Heart right ventricle (tissue), 16 donors: ENCODE data around the gene FAM229A. TPM values are rescaled to one million over a fixed set of nuclear protein-coding genes. Genes with fewer than 3 reads are reported as not detected.

Experiments used
- ATAC-seq, 8 donors: fragments of 200-7000 bp; cut with Tn5 transposase; one replicate each; pipeline ENCODE4 v1.9.1; 2020; ENCODE audit warnings: mild to moderate bottlenecking in 8 of 8, moderate library complexity in 8 of 8, moderate number of reproducible peaks in 1 of 8
- DNase-seq, 2 donors: peaks; one replicate each; pipeline ENCODE4 v3.0.0-alpha.2; 2020
- H3K27ac ChIP-seq, 10 donors: fragments of 200-600 bp; sonication (generic) in 2 of 10; one replicate each; pipeline versions ENCODE4 v1.5.0 to v1.8.0; 2020 to 2022; ENCODE audit warnings: mild to moderate bottlenecking in 3 of 10
- H3K27me3 ChIP-seq, 7 donors: fragments of 200-600 bp; one replicate each; pipeline ENCODE4 v1.8.0; 2021 to 2022; ENCODE audit warnings: mild to moderate bottlenecking in 2 of 7
- H3K36me3 ChIP-seq, 9 donors: fragments of 200-600 bp; sonication (generic) in 1 of 9; one replicate each; pipeline versions ENCODE4 v1.5.0 to v1.8.0; 2020 to 2022; ENCODE audit warnings: mild to moderate bottlenecking in 2 of 9
- H3K4me1 ChIP-seq, 9 donors: fragments of 200-600 bp; sonication (generic) in 1 of 9; one replicate each; pipeline versions ENCODE4 v1.5.0 to v1.8.0; 2020 to 2022; ENCODE audit warnings: mild to moderate bottlenecking in 4 of 9
- H3K4me3 ChIP-seq, 10 donors: fragments of 200-600 bp; sonication (generic) in 2 of 10; one replicate each; pipeline versions ENCODE4 v1.5.0 to v1.8.0; 2020 to 2022; ENCODE audit warnings: mild to moderate bottlenecking in 7 of 10, moderate library complexity in 2 of 10
- H3K9me3 ChIP-seq, 11 donors: fragments of 200-600 bp in 10 of 11; sonication (generic) in 2 of 11; one replicate each; pipeline versions ENCODE4 v1.5.0 to v1.8.0; 2013 to 2022; ENCODE audit warnings: mild to moderate bottlenecking in 2 of 11, control low read depth in 1 of 11, moderate library complexity in 1 of 11
- WGBS, 2 donors: extraction: QIAGEN DNeasy Blood & Tissue Kit; methylation state at CpG; one replicate each; pipeline ENCODE4 v1.1.7; 2013; ENCODE audit warnings: inconsistent platforms in 1 of 2; 5-methylcytosine and 5-hydroxymethylcytosine counted together
- intact Hi-C, 10 donors: fragments of 100-400 bp; cut with DNase I; formaldehyde crosslinking; loops; one replicate each; pipeline versions ENCODE4 v1.11.1 to v1.14.2; 2022
- polyA plus RNA-seq, 2 donors: library from polyadenylated mRNA; stranded (reverse); fragments of 200-250 nt; gene quantifications; one replicate each; pipeline ENCODE4 v1.2.3, GENCODE V29; 2013
- total RNA-seq, 10 donors: library from RNA; stranded (reverse); fragmentation: NEBNext Ultra II Directional in 3 of 10; extraction: Animal tissue kit (Norgen Biotek cat#: 25700) in 3 of 10; gene quantifications; one replicate each; pipeline versions ENCODE4 v1.2.1 to v1.2.4, GENCODE V29; 2021 to 2023
- TF ChIP-seq, protein P1 (sequence below), 9 donors: fragments of 200-600 bp; sonication (generic) in 2 of 9; IDR thresholded peaks; one replicate each; pipeline versions ENCODE4 v1.5.0 to v1.8.0; 2021 to 2022; ENCODE audit warnings: antibody characterized with exemption in 9 of 9, mild to moderate bottlenecking in 5 of 9, moderate library complexity in 1 of 9
- donor health status: Arrhythmogenic right ventricular cardiomyopathy.
- donor health status: ischemic (EF 13 %, LVEDD 7.1; RV severe dilation, severe dysfunction).
- donor health status: healthy with polysubstance abuse.
- donor health status: DM: no; HTN: yes; CAD: no.
- donor health status: DM: no; HTN: no; CAD: no.
- donor health status: ischemic (EF 25% LVEDD 6.9; RV normal size, moderate dysfunction).
- donor health status: ischemic (EF 25% LVEDD 5.7; RV mildly dilated, moderate dysfunction).
- donor health status: healthy.
- donor health status: DM: yes; HTN: yes; CAD: no.
- donor health status: Ischemic cardiomyopathy.
- donor health status: ischemic (EF 35%, LVEDD 5.7; RV mildly dilated, moderate dysfunction).
- donor health status: nonischemic (EF 11% LVEDD 7.7; RV severe dilation, severe dysfunction).
- donor health status: DM: yes; HTN: yes; CAD: no.
- donor health status: PGD.
- donor health status: ischemic (EF 29% LVEDD 5.4; RV normal size, mild dysfunction).
- donor health status: nonischemic (EF 23%, LVEDD 6.1; RV moderate dilation, normal function).

FAM229A gene
- total and polyA plus RNA-seq, 12 donors: 0.93 to 13.4 (median 2.3) TPM

DNA sequence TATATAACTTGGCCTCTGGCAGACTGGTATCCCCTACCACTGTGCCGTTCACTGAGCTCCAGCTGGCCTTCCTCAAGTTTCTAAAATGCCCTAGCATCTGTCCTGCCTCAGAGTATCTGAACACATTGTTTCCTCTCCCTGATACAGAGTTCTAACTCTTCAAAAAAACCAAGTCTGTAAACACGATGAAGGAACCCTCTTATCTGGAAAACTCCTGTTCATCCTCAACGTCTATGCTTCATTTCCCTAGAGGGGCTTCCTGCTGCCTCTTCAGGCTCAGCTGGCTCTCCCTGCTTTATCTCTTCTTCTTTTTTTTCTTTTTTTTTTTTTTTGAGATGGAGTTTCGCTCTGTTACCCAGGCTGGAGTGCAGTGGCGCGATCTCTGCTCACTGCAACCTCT lies 26.4 kb upstream of the FAM229A start:
- WGBS, 2 donors: 61 to 70% methylated on average over 6 of the region's 6 CpGs
- Histone ChIP-seq H3K9me3 (no peaks in the 10 kb centered on the region), H3K27me3 (no peaks in the 10 kb centered on the region), H3K36me3 (peaks cover 0 to 98% (median 34%) of the 10 kb centered on the region in 9 donors), H3K27ac (no peak overlapping the region), H3K4me3 (no peak overlapping the region), H3K4me1 (peaks cover 7 to 46% (median 33%) of the 10 kb centered on the region in 9 donors)
- ATAC-seq: no peak
- DNase-seq: no peak
- TF ChIP-seq, protein P1, sequence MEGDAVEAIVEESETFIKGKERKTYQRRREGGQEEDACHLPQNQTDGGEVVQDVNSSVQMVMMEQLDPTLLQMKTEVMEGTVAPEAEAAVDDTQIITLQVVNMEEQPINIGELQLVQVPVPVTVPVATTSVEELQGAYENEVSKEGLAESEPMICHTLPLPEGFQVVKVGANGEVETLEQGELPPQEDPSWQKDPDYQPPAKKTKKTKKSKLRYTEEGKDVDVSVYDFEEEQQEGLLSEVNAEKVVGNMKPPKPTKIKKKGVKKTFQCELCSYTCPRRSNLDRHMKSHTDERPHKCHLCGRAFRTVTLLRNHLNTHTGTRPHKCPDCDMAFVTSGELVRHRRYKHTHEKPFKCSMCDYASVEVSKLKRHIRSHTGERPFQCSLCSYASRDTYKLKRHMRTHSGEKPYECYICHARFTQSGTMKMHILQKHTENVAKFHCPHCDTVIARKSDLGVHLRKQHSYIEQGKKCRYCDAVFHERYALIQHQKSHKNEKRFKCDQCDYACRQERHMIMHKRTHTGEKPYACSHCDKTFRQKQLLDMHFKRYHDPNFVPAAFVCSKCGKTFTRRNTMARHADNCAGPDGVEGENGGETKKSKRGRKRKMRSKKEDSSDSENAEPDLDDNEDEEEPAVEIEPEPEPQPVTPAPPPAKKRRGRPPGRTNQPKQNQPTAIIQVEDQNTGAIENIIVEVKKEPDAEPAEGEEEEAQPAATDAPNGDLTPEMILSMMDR (IDR thresholded peaks at IDR 0.05): no peak
- intact Hi-C loops: no loop called here

DNA sequence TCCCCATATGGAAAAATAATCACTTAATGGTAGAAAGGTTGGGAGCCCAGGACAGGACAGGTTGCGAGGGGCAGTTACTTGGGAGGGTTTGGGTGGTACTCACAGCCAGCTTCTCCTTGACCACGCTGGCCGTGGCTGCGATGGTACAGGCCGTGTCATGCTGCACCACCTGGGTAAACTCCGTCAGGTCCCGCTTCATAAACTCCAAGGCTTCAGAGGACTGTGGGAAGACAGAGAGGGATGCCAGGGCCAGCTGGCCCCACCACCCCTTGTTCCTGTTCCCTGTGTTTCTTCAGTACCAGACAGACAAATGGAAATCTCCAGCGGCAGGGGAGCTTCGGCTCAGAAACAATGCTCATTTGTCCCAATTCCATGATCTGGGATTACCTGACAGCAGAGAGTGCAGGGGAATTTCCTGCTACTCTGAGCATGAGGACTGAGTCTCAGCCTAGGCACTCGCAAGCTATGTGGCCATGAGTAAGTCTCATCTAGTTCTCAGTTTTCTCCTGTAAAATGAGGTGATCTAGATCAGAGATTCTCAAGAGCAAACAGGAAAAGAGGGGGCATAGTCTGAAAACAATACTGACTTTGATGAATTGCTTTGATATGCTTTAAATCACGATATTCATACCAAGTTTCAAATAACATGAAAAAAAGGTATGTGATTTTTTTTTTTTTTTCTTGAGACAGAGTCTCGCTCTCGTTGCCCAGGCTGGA lies 24.5 kb upstream of the FAM229A start:
- ATAC-seq (no peak), DNase-seq (no peak)
- intact Hi-C loops: no loop called here
- WGBS, 2 donors: 89% methylated on average over 13 of the region's 13 CpGs
- Histone ChIP-seq H3K4me3 (no peak overlapping the region), H3K27me3 (no peaks in the 10 kb centered on the region), H3K27ac (no peak overlapping the region), H3K9me3 (no peaks in the 10 kb centered on the region), H3K36me3 (peaks cover 0 to 100% (median 52%) of the 10 kb centered on the region in 9 donors), H3K4me1 (peaks cover 0 to 28% (median 15%) of the 10 kb centered on the region in 9 donors)
- TF ChIP-seq, protein P1 (IDR thresholded peaks at IDR 0.05): no peak

DNA sequence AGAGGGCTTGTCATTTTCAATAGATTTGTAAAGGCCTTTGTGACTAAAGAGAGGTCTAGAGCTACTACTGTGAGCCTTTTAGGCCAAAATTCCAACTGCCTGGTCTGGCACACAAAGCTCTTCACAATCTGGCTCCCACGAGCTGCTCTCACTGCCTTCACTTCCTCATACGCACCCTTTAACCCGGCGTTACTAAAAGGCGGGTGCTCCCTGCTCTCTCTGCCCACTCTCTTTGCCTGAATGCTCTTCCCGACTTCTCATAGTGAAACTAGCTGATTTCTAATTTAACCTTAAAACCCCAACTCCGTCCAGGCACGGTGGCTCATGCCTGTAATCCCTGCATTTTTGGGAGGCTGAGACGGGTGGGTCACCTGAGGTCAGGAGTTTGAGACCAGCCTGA lies 17.8 kb upstream of the FAM229A start:
- ATAC-seq (no peak), DNase-seq (no peak)
- peaks cover 9 to 100% (median 96%) of the 10 kb centered on the region in 9 donors for H3K36me3 ChIP-seq
- no peaks in the 10 kb centered on the region for H3K4me1 ChIP-seq
- intact Hi-C loops: no loop called here
- H3K27ac ChIP-seq: no peak overlapping the region
- no peaks in the 10 kb centered on the region for H3K9me3 ChIP-seq
- H3K27me3 ChIP-seq: no peaks in the 10 kb centered on the region
- TF ChIP-seq, protein P1 (IDR thresholded peaks at IDR 0.05): no peak
- H3K4me3 ChIP-seq: no peak overlapping the region
- 93 to 96% methylated on average over 9 of the region's 9 CpGs for WGBS, 2 donors

DNA sequence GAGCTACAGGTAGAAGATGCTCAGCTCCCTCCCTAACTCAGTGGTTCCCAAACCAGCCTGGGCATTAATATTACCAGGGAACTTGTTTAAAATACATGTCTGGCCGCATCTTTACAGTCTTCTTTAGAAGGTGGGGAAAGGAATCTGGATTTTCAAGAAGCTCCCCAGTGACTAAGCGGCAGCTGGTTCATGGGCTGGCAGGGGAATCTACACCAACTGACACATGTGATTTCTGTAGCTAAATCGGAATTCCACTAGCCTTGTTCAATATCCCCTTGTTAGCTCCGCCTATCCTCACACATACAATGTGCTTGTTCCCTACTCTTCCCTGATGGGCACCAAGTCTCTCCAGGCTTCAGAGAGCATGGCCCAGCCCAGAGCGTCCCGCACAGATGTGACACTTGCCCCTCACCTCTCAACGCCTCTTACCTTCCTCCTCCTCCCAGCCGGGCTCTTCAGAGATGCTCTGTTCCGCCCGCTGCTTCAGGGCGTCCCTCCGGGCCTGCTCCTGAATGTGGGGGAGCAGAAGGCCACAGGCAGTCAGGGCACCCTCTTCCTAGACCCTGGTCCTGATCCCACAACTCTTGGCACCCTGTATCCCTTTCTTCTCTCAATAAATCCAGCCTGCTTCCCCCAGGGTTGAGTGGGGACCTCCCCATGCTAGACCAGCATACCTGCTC lies 15.4 kb upstream of the FAM229A start:
- no peak overlapping the region for H3K27ac ChIP-seq
- intact Hi-C loops: loop anchor here in 1 of 10 donors (10.0 kb wide), 1 partner anchor 163 kb away; no protein-coding TSS in a partner anchor
- H3K36me3 ChIP-seq: peaks cover 9 to 100% (median 95%) of the 10 kb centered on the region in 9 donors
- TF ChIP-seq, protein P1 (IDR thresholded peaks at IDR 0.05): no peak
- WGBS, 2 donors: 89 to 95% methylated on average over 12 of the region's 12 CpGs
- H3K27me3 ChIP-seq: no peaks in the 10 kb centered on the region
- no peaks in the 10 kb centered on the region for H3K9me3 ChIP-seq
- no peak overlapping the region for H3K4me3 ChIP-seq
- ATAC-seq: no peak
- no peak for DNase-seq
- no peaks in the 10 kb centered on the region for H3K4me1 ChIP-seq
